GM10266 (cell line): ENCODE measurements around the gene SPAG16.

Experiments
- DNase-seq: peaks from one replicate; pipeline ENCODE4 v3.0.0; 2012; ENCODE audit errors: extremely low spot score
- TF ChIP-seq, protein P1 (sequence below): IDR thresholded peaks from 2 replicates; pipeline ENCODE4 v1.5.1; 2012; ENCODE audit warnings: mild to moderate bottlenecking, low read depth; ENCODE audit not compliant: control insufficient read depth, insufficient read depth; ENCODE audit errors: missing control alignments

SPAG16 gene

DNA sequence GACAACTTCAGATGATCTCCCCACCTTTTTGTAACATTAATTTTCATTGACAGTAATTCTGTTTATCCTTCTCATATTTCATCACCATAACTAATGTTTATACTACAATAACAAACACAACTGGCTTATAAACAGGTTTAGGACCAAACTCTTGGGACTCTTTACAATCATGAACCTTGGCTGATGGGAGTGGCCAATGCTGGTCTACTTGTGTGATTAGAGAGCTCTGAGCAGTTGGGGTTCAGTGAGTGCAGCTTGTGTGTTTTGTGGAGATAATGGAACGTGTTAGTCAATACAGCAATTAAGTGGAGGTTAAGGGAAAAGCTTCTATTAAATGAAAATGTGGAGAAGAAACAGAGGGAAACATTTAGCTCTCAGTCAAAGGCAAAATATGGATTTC lies 207.1 kb downstream of the SPAG16 start:
- DNase-seq = no peak
- TF ChIP-seq, protein P1, sequence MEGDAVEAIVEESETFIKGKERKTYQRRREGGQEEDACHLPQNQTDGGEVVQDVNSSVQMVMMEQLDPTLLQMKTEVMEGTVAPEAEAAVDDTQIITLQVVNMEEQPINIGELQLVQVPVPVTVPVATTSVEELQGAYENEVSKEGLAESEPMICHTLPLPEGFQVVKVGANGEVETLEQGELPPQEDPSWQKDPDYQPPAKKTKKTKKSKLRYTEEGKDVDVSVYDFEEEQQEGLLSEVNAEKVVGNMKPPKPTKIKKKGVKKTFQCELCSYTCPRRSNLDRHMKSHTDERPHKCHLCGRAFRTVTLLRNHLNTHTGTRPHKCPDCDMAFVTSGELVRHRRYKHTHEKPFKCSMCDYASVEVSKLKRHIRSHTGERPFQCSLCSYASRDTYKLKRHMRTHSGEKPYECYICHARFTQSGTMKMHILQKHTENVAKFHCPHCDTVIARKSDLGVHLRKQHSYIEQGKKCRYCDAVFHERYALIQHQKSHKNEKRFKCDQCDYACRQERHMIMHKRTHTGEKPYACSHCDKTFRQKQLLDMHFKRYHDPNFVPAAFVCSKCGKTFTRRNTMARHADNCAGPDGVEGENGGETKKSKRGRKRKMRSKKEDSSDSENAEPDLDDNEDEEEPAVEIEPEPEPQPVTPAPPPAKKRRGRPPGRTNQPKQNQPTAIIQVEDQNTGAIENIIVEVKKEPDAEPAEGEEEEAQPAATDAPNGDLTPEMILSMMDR = no peak

DNA sequence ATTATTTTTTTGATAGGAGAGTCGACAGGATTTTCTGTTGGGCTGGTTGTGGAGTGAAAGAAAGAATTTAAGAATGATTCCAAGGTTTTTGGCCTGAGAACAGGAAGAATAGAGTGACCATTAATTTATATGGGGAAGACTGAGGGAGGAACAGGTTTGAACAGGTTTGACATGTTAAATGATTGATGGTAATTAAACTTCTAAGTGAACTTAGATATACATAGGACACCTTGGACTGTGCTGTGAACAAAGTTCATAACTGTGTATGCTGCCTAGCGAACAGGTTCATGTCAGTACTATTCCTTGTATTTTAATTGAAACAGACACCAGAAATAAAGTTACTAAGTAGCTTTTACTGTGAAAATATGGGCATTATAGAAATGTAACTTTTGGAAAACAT lies 212.0 kb downstream of the SPAG16 start:
- TF ChIP-seq, protein P1 = no peak
- DNase-seq = no peak

DNA sequence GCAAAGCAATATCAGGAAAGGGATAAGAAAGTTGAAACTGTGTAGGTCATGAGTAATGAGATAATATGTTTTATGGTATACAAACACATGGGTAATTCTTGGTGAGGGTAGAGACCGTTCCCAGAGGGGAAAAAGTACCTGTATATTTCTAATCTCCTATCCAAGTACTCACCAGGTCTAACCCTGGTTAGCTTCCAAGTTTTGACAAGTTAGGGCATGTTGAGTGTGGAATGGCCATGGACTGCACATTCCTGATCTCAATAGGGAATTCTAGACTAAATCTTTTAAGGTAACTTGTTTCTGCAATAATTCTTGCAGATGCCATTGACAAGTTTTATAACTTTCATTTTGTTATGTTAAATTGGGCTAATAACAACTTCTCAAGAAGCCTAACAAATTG lies 216.6 kb downstream of the SPAG16 start:
- DNase-seq = no peak
- TF ChIP-seq, protein P1 = no peak

DNA sequence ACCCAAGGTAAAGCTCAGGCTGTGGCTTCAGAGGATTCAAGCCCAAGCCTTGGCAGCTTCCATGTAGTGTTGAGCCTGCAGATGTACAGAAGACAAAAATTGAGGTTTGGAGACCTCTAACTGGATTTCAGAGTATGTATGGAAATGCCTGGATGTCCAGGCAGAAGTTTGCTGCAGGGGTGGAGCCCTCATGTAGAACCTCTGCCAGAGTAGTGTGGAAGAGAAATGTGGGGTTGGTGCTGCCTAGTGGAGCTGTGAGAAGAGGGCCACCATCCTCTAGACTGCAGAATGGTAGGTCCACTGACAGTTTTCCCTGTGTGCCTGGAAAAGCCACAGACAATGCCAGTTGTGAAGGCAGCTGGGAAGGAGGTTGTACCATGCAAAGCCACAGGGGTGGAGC lies 239.9 kb downstream of the SPAG16 start:
- TF ChIP-seq, protein P1 = no peak
- DNase-seq = no peak

DNA sequence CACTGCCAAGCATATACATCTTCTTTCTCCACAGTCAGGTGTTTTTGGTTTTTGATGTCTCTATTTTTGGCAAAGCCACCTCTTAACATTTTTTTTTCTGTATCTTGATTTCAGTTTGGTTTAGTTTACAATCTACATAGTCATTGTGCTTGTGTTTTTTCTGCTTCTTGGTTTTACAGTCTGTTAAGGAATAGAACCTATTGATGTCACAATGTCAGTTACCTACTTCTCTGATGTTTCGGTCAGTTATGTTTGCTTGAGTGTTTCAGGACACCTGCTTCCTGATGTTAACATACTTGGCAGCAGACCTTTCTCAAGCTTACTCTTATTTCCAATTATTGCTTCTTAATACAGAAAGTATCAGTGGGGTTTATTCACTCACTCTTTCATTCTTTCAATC lies 253.3 kb downstream of the SPAG16 start:
- no peak for DNase-seq
- TF ChIP-seq, protein P1 = no peak

DNA sequence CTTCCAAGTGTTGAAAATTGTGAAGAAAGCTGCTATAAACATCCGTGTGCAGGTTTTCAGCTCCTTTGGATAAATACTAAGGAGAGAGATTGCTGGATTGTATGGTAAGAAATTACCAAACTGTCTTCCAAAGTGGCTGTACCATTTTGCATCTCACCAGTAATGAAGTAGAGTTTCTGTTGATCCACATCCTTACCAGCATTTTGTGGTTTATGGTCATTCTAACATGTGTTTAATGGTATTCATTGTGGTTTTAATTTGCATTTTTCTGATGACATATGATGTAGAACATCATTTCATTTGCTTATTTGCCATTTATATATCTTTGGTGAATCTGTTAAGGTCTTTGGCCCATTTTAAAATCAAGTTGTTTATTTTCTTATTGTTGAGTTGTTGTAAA lies 260.7 kb downstream of the SPAG16 start:
- TF ChIP-seq, protein P1 = no peak
- DNase-seq = no peak

DNA sequence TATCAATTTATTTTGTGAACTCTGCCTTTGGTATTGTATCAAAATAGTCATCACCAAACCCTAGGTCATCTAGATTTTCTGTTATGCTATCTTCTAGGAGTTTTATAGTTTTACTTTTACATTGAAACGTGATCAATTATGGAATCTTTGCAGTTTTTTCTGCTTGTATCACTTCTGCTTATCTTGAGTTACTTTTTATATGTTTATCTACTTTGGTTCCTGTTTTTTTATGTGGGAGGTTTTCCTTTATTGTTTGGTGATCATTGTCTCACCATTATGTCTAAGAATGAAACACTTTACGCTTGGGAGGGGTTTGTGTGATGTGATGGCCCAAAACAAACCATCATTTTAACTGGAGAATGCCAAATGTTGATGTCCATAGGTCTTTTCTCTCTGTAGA lies 261.2 kb downstream of the SPAG16 start:
- TF ChIP-seq, protein P1 = no peak
- DNase-seq = no peak

DNA sequence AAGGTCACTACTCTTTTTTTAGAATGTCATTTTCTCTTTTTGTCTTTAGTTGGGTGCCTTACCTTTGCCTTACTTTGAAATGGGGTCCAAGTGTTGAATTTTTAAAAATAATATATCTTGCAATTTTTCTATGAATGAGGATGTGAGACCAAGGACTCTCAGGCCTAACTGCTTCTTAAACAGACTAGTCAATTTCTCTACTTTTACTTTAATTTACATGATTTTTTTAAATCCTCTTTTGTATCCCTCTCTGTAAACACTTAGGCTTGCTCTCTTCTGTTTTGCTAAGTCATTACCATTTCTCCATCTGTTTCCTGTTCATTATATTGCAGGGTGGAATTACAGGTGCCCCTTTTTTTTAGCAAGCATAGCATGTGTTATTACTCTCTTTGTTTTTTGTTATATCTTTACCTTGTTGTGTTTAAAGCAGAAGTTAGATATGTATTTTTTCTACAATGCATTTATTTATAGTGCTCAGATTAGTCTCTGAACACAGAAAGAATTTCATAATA lies 261.8 kb downstream of the SPAG16 start:
- no peak for DNase-seq

More for the DNA sequence above, 261.8 kb downstream of the SPAG16 start:
- TF ChIP-seq, protein P1 = no peak
